Colonic mucosa (tissue), 4 donors: ENCODE results near the gene ZFP82. TPM values are rescaled to one million over a fixed set of nuclear protein-coding genes. Genes with fewer than 3 reads are reported as not detected.
A peak's percentile ranks its signal among the peaks of the same experiment; 100 is the strongest.

ENCODE experiments used
- DNase-seq: peaks from one replicate; pipeline ENCODE4 v3.0.0-alpha.2; 2020
- H3K27ac ChIP-seq: fragments of 200-600 bp; one replicate; pipeline ENCODE4 v1.8.0; 2021
- H3K27me3 ChIP-seq: fragments of 200-600 bp; one replicate; pipeline ENCODE4 v1.8.0; 2021
- H3K36me3 ChIP-seq: fragments of 200-600 bp; one replicate; pipeline ENCODE4 v1.8.0; 2021
- H3K4me1 ChIP-seq: fragments of 200-600 bp; one replicate; pipeline ENCODE4 v1.8.0; 2021; ENCODE audit warnings: mild to moderate bottlenecking
- H3K4me3 ChIP-seq: fragments of 200-600 bp; one replicate; pipeline ENCODE4 v1.8.0; 2021
- H3K9ac ChIP-seq, 2 donors: one replicate each; pipeline ENCODE4 v1.7.0; 2013; ENCODE audit warnings: control low read depth in 2 of 2, low read depth in 2 of 2, low read length in 2 of 2
- H3K9me3 ChIP-seq: fragments of 200-600 bp; one replicate; pipeline ENCODE4 v1.8.0; 2021
- intact Hi-C: fragments of 100-400 bp; cut with DNase I; formaldehyde crosslinking; loops from one replicate; pipeline ENCODE4 v1.14.1; 2022
- total RNA-seq, 2 donors: library from RNA; stranded (reverse); fragmentation: NEBNext Ultra II Directional in 1 of 2; extraction: Animal tissue kit (Norgen Biotek cat#: 25700) in 1 of 2; gene quantifications; one replicate each; pipeline ENCODE4 v1.2.1, GENCODE V29; 2021
- TF ChIP-seq, protein P1 (sequence below): fragments of 200-600 bp; IDR thresholded peaks from one replicate; pipeline ENCODE4 v1.8.0; 2022; ENCODE audit warnings: antibody characterized with exemption, mild to moderate bottlenecking
- donor health status: healthy.
- donor health status: DM: no; HTN: no; CAD: no.
- donor health status: DM: no; HTN: no; CAD: no.

ZFP82 gene
- total RNA-seq, 2 donors from 2014 or later, result 1.3 to 2.0 TPM

GRCh38 chr19:36436531-36436930 is 18.1 kb upstream of the ZFP82 start:
- TF ChIP-seq, protein P1, sequence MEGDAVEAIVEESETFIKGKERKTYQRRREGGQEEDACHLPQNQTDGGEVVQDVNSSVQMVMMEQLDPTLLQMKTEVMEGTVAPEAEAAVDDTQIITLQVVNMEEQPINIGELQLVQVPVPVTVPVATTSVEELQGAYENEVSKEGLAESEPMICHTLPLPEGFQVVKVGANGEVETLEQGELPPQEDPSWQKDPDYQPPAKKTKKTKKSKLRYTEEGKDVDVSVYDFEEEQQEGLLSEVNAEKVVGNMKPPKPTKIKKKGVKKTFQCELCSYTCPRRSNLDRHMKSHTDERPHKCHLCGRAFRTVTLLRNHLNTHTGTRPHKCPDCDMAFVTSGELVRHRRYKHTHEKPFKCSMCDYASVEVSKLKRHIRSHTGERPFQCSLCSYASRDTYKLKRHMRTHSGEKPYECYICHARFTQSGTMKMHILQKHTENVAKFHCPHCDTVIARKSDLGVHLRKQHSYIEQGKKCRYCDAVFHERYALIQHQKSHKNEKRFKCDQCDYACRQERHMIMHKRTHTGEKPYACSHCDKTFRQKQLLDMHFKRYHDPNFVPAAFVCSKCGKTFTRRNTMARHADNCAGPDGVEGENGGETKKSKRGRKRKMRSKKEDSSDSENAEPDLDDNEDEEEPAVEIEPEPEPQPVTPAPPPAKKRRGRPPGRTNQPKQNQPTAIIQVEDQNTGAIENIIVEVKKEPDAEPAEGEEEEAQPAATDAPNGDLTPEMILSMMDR, result no peak
- H3K27me3 ChIP-seq, result no peaks in the 10 kb centered on the region
- DNase-seq, result no peak
- no peak overlapping the region for H3K9ac ChIP-seq
- H3K36me3 ChIP-seq, result no peaks in the 10 kb centered on the region
- H3K4me1 ChIP-seq, result no peaks in the 10 kb centered on the region
- no peak overlapping the region for H3K27ac ChIP-seq
- no peaks in the 10 kb centered on the region for H3K9me3 ChIP-seq
- no peak overlapping the region for H3K4me3 ChIP-seq
- intact Hi-C loops, result no loop called here

- intact Hi-C loops, result no loop called here
- Histone ChIP-seq H3K27ac (no peak overlapping the region), H3K36me3 (no peaks in the 10 kb centered on the region), H3K4me3 (no peak overlapping the region), H3K9ac (no peak overlapping the region), H3K27me3 (no peaks in the 10 kb centered on the region), H3K9me3 (no peaks in the 10 kb centered on the region), H3K4me1 (no peaks in the 10 kb centered on the region)
- no peak for DNase-seq
- TF ChIP-seq, protein P1, result no peak
Observed at GRCh38 chr19:36423925-36424324, 5.5 kb upstream of the ZFP82 start.

DNA sequence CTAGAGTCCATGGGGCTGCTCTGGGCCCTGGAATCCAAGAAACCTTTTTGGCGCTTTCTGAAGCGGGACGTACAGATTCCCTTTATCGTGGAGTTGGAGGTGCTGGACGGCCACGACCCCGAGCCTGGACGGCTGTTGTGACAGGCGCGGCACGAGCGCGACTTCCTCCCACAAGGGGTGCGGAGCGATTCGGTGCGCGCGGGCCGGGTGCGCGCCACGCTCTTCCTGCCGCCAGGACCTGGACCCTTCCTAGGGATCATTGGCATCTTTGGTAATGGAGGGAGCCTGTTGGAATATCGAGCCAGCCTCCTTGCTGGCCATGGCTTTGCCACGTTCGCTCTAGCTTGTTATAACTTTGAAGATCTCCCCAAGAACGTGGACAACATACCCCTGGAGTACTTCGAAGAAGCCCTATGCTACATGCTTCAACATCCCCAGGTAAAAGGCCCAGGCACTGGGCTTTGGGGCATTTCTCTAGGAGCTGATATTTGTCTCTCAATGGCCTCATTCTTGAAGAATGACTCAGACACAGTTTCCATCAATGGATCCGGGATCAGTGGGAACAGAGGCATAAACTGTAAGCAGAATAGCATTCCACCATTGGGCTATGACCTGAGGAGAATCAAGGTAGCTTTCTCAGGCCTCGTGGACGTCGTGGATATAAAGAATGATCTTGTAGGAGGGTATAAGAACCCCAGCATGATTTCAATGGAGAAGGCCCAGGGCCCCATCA is 3.5 kb upstream of the ZFP82 start:
- no peaks in the 10 kb centered on the region for H3K27me3 ChIP-seq
- no peaks in the 10 kb centered on the region for H3K4me1 ChIP-seq
- no peak overlapping the region for H3K9ac ChIP-seq
- no peak for DNase-seq
- H3K9me3 ChIP-seq, result no peaks in the 10 kb centered on the region
- peak overlapping the region; percentile 27 for H3K4me3 ChIP-seq
- no peaks in the 10 kb centered on the region for H3K36me3 ChIP-seq
- TF ChIP-seq, protein P1, result no peak
- intact Hi-C loops, result no loop called here
- no peak overlapping the region for H3K27ac ChIP-seq

GRCh38 chr19:36420961-36421748 is 2.7 kb upstream of the ZFP82 start:
- no peaks in the 10 kb centered on the region for H3K27me3 ChIP-seq
- no peak overlapping the region for H3K9ac ChIP-seq
- H3K9me3 ChIP-seq, result no peaks in the 10 kb centered on the region
- peak overlapping the region; percentile 27 for H3K4me3 ChIP-seq
- no peaks in the 10 kb centered on the region for H3K4me1 ChIP-seq
- peak; percentile 16 for DNase-seq
- H3K36me3 ChIP-seq, result no peaks in the 10 kb centered on the region
- intact Hi-C loops, result no loop called here
- no peak overlapping the region for H3K27ac ChIP-seq
- TF ChIP-seq, protein P1, result no peak

DNA sequence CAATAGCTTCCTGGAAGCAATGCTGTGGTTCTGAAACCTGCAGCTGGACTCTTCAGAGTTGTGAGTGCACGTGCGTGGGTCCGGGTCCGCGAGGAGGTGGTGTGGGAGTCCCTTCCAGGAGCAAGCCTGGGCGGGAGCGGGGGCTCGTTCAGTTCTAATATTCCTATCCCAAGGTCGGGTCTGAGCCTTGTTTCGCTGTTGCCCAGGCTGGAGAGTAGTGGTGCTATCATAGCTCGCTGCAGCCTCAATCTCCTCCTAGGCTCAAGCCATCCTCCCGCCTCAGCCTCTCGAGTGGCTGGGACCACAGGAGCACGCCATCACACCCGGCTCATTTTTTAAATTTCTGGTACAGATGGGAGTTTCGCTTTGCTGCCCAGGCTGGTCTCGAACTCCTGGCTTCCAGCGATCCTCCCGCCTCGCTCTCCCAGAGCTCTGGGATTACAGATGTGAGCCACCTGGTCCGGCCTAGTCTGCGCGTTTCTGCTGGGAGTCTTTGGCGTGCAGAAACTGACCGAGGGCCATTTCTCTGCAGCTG is 625 bp downstream of the ZFP82 start:
- Histone ChIP-seq H3K36me3 (no peaks in the 10 kb centered on the region), H3K27me3 (no peaks in the 10 kb centered on the region), H3K9me3 (no peaks in the 10 kb centered on the region), H3K4me3 (peak overlapping the region; percentile 68), H3K4me1 (no peaks in the 10 kb centered on the region), H3K9ac (peak overlapping the region; percentile 67 to 92), H3K27ac (peak overlapping the region; percentile 70)
- intact Hi-C loops, result no loop called here
- DNase-seq, result peak; percentile 16
- TF ChIP-seq, protein P1, result no peak
